Inflammatory macrophage treated with lipopolysaccharide for 1 hour (primary cell): ENCODE data around the gene ATP6V0A1.
"Not testable (repeated sequence)": the region's sequence is repeated elsewhere in the genome, so short reads cannot be mapped to it uniquely, and the experiment has no call there.

ENCODE experiments used
- DNase-seq, 2 donors: peaks; one replicate each; pipeline ENCODE4 v3.0.0-alpha.2; 2020 to 2022

ATP6V0A1 gene

GRCh38 chr17:42519546-42520491, 61.1 kb downstream of the ATP6V0A1 start:
- DNase-seq, result peak; percentile 25 to 31

GRCh38 chr17:42520540-42520951, 61.9 kb downstream of the ATP6V0A1 start:
- DNase-seq, result no peak

GRCh38 chr17:42521036-42521435, 62.4 kb downstream of the ATP6V0A1 start:
- DNase-seq, result no peak

GRCh38 chr17:42521666-42522262, 63.1 kb downstream of the ATP6V0A1 start:
- no peak for DNase-seq

- DNase-seq, result no peak
Observed at GRCh38 chr17:42522263-42522790, 63.6 kb downstream of the ATP6V0A1 start.

GRCh38 chr17:42522798-42523278, 64.2 kb downstream of the ATP6V0A1 start:
- DNase-seq, result no peak

GRCh38 chr17:42525221-42525620, 66.5 kb downstream of the ATP6V0A1 start:
- no peak for DNase-seq

GRCh38 chr17:42526031-42526444, 67.4 kb downstream of the ATP6V0A1 start:
- peak in 1 of 2 donors; percentile 14 for DNase-seq

- no peak for DNase-seq
Observed at GRCh38 chr17:42527932-42528331, 69.3 kb downstream of the ATP6V0A1 start.

GRCh38 chr17:42529061-42529460, 70.4 kb downstream of the ATP6V0A1 start:
- DNase-seq, result peak; percentile 17 to 21

GRCh38 chr17:42530952-42531454, 72.3 kb downstream of the ATP6V0A1 start:
- DNase-seq, result no peak

GRCh38 chr17:42531455-42532354, 73.0 kb downstream of the ATP6V0A1 start:
- DNase-seq, result peak; percentile 44 to 61

- no peak for DNase-seq
Observed at GRCh38 chr17:42535155-42536047, 76.7 kb downstream of the ATP6V0A1 start.

GRCh38 chr17:42536048-42536371, 77.3 kb downstream of the ATP6V0A1 start, which contains the start of gene NAGLU:
Gene NAGLU (plus strand): TSS chr17:42536241. CDS start chr17:42536273, 32 bp downstream.
- peak; percentile 90 to 91 for DNase-seq

- DNase-seq, result peak; percentile 59 to 70
Observed at GRCh38 chr17:42536372-42537155, 77.9 kb downstream of the ATP6V0A1 start.

- DNase-seq, result no peak
Observed at GRCh38 chr17:42537156-42537805, 78.6 kb downstream of the ATP6V0A1 start.

GRCh38 chr17:42537826-42538451, 79.3 kb downstream of the ATP6V0A1 start:
- DNase-seq, result no peak

GRCh38 chr17:42538482-42538881, 79.8 kb downstream of the ATP6V0A1 start:
- no peak for DNase-seq

GRCh38 chr17:42540558-42540957, 81.9 kb downstream of the ATP6V0A1 start:
- DNase-seq, result not testable (repeated sequence)
